DOHH2 (cell line): Measurements from ENCODE around the gene ZNF639.

Experiments used
- H3F3A ChIP-seq: fragments of 200-600 bp; sonication (generic), shearing (Covaris generic); 2 replicates; pipeline ENCODE4 v1.6.0; 2016; ENCODE audit warnings: antibody characterized with exemption, mild to moderate bottlenecking; ENCODE audit not compliant: control insufficient read depth, insufficient read depth
- H3K27ac ChIP-seq: fragments of 200-600 bp; sonication (generic); 2 replicates; pipeline ENCODE4 v1.5.1; 2014; ENCODE audit warnings: low read depth, mild to moderate bottlenecking, low read length, moderate library complexity
- H3K27me3 ChIP-seq: fragments of 200-600 bp; sonication (generic); 2 replicates; pipeline ENCODE4 v1.6.1; 2014; ENCODE audit warnings: mild to moderate bottlenecking, low read length, mixed read lengths; ENCODE audit not compliant: control insufficient read depth
- H3K36me3 ChIP-seq: fragments of 200-600 bp; sonication (generic); 2 replicates; pipeline ENCODE4 v1.6.1; 2014; ENCODE audit warnings: mild to moderate bottlenecking, low read length, moderate library complexity, mixed read lengths; ENCODE audit not compliant: control insufficient read depth
- H3K4me1 ChIP-seq: fragments of 200-600 bp; sonication (generic); 2 replicates; pipeline ENCODE4 v1.6.1; 2014; ENCODE audit warnings: mild to moderate bottlenecking, low read length, mixed read lengths; ENCODE audit not compliant: control insufficient read depth
- H3K4me2 ChIP-seq: fragments of 200-600 bp; sonication (generic); 2 replicates; pipeline ENCODE4 v1.6.0; 2014; ENCODE audit warnings: mild to moderate bottlenecking, low read length, moderate library complexity
- H3K4me3 ChIP-seq: fragments of 200-600 bp; sonication (generic); 2 replicates; pipeline ENCODE4 v1.5.1; 2014; ENCODE audit warnings: mild to moderate bottlenecking, low read length, mixed read lengths
- H3K79me2 ChIP-seq: fragments of 200-600 bp; sonication (generic); 2 replicates; pipeline ENCODE4 v1.6.1; 2014; ENCODE audit warnings: mild to moderate bottlenecking, low read length, mixed read lengths; ENCODE audit not compliant: control insufficient read depth
- H3K9me2 ChIP-seq: fragments of 200-600 bp; sonication (generic); replicated peaks from 2 replicates; pipeline ENCODE4 v1.6.1; 2014; ENCODE audit warnings: mild to moderate bottlenecking, low read length, mixed read lengths; ENCODE audit not compliant: control insufficient read depth
- H3K9me3 ChIP-seq: fragments of 200-600 bp; sonication (generic); 2 replicates; pipeline ENCODE4 v1.6.1; 2014; ENCODE audit warnings: antibody characterized with exemption, low read length, mixed read lengths; ENCODE audit not compliant: control insufficient read depth, insufficient read depth
- H4K20me1 ChIP-seq: fragments of 200-600 bp; sonication (generic); 2 replicates; pipeline ENCODE4 v1.6.0; 2014; ENCODE audit warnings: low read depth, mild to moderate bottlenecking, antibody characterized with exemption, low read length, moderate library complexity; ENCODE audit not compliant: control insufficient read depth, insufficient read depth
- EZH2phosphoT487 ChIP-seq: fragments of 200-600 bp; sonication (generic); IDR thresholded peaks from 2 replicates; pipeline ENCODE4 v1.6.1; 2017; ENCODE audit warnings: borderline replicate concordance, mild to moderate bottlenecking, antibody characterized with exemption, low read length, moderate library complexity, mixed read lengths
- TF ChIP-seq, protein P1 (sequence below): fragments of 200-600 bp; sonication (generic); IDR thresholded peaks from one replicate; pipeline ENCODE4 v1.5.1; 2014; ENCODE audit warnings: antibody characterized with exemption, mild to moderate bottlenecking, low read depth, low read length; ENCODE audit not compliant: poor library complexity, severe bottlenecking

Gene ZNF639

DNA sequence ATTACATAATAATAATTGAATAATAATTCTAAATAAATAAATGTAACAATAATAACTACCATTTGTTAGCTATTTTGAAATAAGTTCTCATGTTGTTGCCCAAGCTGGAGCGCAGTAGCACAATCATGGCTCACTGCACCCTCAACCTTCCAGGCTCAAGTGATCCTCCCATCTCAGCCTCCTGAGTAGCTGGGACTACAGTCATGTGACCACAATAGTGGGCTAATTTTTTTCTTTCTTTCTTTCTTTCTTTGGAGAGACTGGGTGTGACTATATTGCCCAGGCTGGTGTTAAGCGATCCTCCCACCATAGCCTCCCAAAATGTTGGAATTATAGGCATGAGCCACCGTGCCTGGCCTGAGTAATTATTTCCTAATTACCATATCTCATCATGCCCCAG is 41.0 kb upstream of the ZNF639 start:
- H3K27me3 ChIP-seq = peaks cover 12% of the 10 kb centered on the region; the same call in 1 of the 2 replicates
- no peaks in the 10 kb centered on the region for H3K79me2 ChIP-seq
- H3K4me2 ChIP-seq = no peak overlapping the region
- H3K4me1 ChIP-seq = no peaks in the 10 kb centered on the region
- no peaks in the 10 kb centered on the region for H4K20me1 ChIP-seq
- no peaks in the 10 kb centered on the region for H3F3A ChIP-seq
- no peak overlapping the region for H3K4me3 ChIP-seq
- H3K9me3 ChIP-seq = no peaks in the 10 kb centered on the region
- H3K27ac ChIP-seq = no peak overlapping the region
- no peaks in the 10 kb centered on the region for H3K36me3 ChIP-seq
- TF ChIP-seq, protein P1, sequence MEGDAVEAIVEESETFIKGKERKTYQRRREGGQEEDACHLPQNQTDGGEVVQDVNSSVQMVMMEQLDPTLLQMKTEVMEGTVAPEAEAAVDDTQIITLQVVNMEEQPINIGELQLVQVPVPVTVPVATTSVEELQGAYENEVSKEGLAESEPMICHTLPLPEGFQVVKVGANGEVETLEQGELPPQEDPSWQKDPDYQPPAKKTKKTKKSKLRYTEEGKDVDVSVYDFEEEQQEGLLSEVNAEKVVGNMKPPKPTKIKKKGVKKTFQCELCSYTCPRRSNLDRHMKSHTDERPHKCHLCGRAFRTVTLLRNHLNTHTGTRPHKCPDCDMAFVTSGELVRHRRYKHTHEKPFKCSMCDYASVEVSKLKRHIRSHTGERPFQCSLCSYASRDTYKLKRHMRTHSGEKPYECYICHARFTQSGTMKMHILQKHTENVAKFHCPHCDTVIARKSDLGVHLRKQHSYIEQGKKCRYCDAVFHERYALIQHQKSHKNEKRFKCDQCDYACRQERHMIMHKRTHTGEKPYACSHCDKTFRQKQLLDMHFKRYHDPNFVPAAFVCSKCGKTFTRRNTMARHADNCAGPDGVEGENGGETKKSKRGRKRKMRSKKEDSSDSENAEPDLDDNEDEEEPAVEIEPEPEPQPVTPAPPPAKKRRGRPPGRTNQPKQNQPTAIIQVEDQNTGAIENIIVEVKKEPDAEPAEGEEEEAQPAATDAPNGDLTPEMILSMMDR = no peak
- TF ChIP-seq EZH2phosphoT487 = no peak
- no peaks in the 10 kb centered on the region; the same call in 1 of the 2 replicates for H3K9me2 ChIP-seq

DNA sequence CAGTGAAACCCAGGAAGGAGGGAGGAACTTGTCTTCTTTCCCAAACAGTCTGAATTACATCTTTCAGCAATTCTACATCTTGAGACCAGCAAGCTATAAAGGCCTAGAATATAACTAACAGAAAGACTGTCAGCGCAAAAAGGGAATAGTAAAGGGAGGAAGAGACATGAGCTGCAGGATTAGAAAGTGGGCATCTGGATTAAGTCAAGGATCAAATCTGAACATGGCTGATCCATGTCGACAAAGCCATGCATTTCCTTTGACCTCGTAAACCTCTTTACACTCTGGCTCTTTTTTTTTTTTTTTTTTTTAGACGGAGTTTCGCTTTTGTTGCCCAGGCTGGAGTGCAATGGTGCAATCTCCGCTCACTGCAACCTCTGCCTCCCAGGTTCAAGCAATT is 36.5 kb upstream of the ZNF639 start:
- H3K4me3 ChIP-seq = no peak overlapping the region
- H3K79me2 ChIP-seq = no peaks in the 10 kb centered on the region
- no peak for TF ChIP-seq EZH2phosphoT487
- TF ChIP-seq, protein P1 = no peak
- H4K20me1 ChIP-seq = no peaks in the 10 kb centered on the region
- no peaks in the 10 kb centered on the region for H3F3A ChIP-seq
- H3K9me3 ChIP-seq = no peaks in the 10 kb centered on the region
- peaks cover 9% of the 10 kb centered on the region; the same call in 1 of the 2 replicates for H3K27me3 ChIP-seq
- H3K36me3 ChIP-seq = no peaks in the 10 kb centered on the region
- no peak overlapping the region for H3K27ac ChIP-seq
- H3K4me2 ChIP-seq = no peak overlapping the region
- no peaks in the 10 kb centered on the region for H3K4me1 ChIP-seq
- no peaks in the 10 kb centered on the region for H3K9me2 ChIP-seq

DNA sequence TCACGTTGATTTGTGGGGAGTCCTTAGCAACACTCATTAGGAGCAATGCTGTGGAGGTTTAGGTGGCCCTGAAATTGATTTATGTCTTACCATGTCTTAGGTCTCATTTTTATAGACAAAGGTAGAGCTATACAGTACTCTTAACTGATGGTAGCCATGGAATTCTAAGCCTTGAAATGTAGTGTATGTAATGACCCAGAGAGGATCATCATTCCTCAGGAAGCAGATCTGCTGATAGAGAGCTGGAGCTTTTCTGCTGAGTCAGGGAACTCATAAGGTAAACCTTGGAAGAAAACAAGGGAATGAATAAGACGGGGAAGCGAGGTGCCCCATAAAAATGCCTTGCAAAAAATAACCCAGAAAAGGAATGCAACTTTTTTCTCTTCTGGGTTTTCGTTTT is 34.0 kb upstream of the ZNF639 start:
- H3K79me2 ChIP-seq = no peaks in the 10 kb centered on the region
- H3K27ac ChIP-seq = no peak overlapping the region
- H3K27me3 ChIP-seq = peaks cover 3% of the 10 kb centered on the region; the same call in 1 of the 2 replicates
- H3F3A ChIP-seq = no peaks in the 10 kb centered on the region
- no peaks in the 10 kb centered on the region for H3K36me3 ChIP-seq
- H3K4me1 ChIP-seq = no peaks in the 10 kb centered on the region
- H3K9me3 ChIP-seq = no peaks in the 10 kb centered on the region
- TF ChIP-seq EZH2phosphoT487 = no peak
- TF ChIP-seq, protein P1 = no peak
- no peaks in the 10 kb centered on the region for H4K20me1 ChIP-seq
- no peak overlapping the region for H3K4me2 ChIP-seq
- no peak overlapping the region for H3K4me3 ChIP-seq
- no peaks in the 10 kb centered on the region for H3K9me2 ChIP-seq
